Activated T-cell treated with anti-CD3 and anti-CD28 coated beads, Interleukin-2, amount 50 U/mL, for 24 hours (primary cell): ENCODE results near the gene GADD45B.
A peak's percentile ranks its signal among the peaks of the same experiment; 100 is the strongest.
"Not testable (repeated sequence)": the region's sequence is repeated elsewhere in the genome, so short reads cannot be mapped to it uniquely, and the experiment has no call there.

Experiments
- DNase-seq: peaks from one replicate; pipeline ENCODE4 v3.0.0-alpha.2; 2020
- H3K27ac Mint-ChIP-seq: 2 replicates; pipeline ENCODE4 v1.8.0; 2020; ENCODE audit warnings: mild to moderate bottlenecking, mixed read lengths
- H3K27me3 Mint-ChIP-seq: 2 replicates; pipeline ENCODE4 v1.8.0; 2020; ENCODE audit warnings: mixed read lengths
- H3K36me3 Mint-ChIP-seq: 2 replicates; pipeline ENCODE4 v1.8.0; 2020; ENCODE audit warnings: low read depth, mixed read lengths
- H3K4me1 Mint-ChIP-seq: 2 replicates; pipeline ENCODE4 v1.8.0; 2020; ENCODE audit warnings: low read depth, mixed read lengths
- H3K4me3 Mint-ChIP-seq: 2 replicates; pipeline ENCODE4 v1.8.0; 2020; ENCODE audit warnings: mild to moderate bottlenecking, moderate library complexity, mixed read lengths
- H3K9me3 Mint-ChIP-seq: 2 replicates; pipeline ENCODE4 v1.8.0; 2020; ENCODE audit warnings: mixed read lengths

The GADD45B gene

DNA sequence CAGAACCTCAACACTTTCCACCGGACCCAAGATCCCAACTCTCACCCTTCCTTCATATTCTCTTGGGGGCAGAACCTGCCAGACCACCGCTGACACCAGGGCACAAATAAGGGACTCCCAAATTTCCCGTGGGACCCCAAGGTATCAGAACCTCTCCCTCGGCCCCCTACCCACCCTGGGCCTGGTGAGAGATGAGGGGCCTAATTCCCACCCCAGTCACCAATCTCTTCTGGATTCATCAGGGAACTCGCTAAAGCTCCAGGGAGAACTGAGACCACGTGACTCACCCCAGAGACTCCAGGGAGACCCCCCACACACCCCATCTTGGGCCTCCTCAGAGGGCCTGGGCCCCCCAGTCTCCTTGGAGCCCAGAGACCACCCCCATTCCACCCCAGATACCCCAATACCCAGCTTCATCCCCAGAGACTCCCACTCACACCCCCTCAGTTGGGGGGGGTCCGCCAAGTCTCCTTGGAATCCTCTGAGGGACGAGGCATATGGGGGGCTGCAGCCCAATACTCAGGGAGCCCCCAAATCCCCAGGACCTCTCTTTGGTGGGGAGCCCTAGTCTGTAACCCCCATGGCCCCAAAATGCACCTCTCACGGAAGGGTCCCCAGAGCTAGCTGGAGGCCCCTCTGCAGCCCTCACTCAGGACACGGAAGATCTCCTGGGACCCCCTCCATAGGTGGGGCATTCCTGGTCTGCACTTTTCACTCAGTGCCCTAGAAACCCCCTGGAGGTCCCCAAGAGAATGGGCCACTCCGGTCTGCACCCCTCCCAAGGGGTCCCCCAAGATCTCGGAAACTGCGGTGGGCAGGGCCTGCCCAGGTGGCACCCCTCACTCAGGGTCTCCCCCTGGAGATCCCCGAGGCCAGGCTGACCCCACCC is 20.7 kb upstream of the GADD45B start:
- Mint-ChIP-seq H3K27me3 (no peaks in the 10 kb centered on the region), H3K36me3 (peaks cover 37% of the 10 kb centered on the region), H3K4me1 (peaks cover 29% of the 10 kb centered on the region), H3K9me3 (no peaks in the 10 kb centered on the region), H3K27ac (peak overlapping the region; percentile 91), H3K4me3 (peak overlapping the region; percentile 86)
- no peak for DNase-seq

- Mint-ChIP-seq H3K4me1 (peaks cover 29% of the 10 kb centered on the region), H3K27me3 (no peaks in the 10 kb centered on the region), H3K27ac (peak overlapping the region; percentile 91), H3K9me3 (no peaks in the 10 kb centered on the region), H3K36me3 (peaks cover 31% of the 10 kb centered on the region), H3K4me3 (peak overlapping the region; percentile 86)
- DNase-seq: peak; percentile 69
These were observed 19.9 kb upstream of the GADD45B start for GRCh38 chr19:2455851-2456570.

- no peak for DNase-seq
- Mint-ChIP-seq H3K4me1 (peaks cover 36% of the 10 kb centered on the region), H3K9me3 (no peaks in the 10 kb centered on the region), H3K27ac (peak overlapping the region; percentile 94), H3K27me3 (no peaks in the 10 kb centered on the region), H3K4me3 (peak overlapping the region; percentile 84), H3K36me3 (peaks cover 20% of the 10 kb centered on the region)
These were observed 18.4 kb upstream of the GADD45B start for GRCh38 chr19:2457394-2458037.

GRCh38 chr19:2458054-2458453 is 17.9 kb upstream of the GADD45B start:
- no peak overlapping the region for H3K27ac Mint-ChIP-seq
- H3K36me3 Mint-ChIP-seq: peaks cover 18% of the 10 kb centered on the region
- no peaks in the 10 kb centered on the region for H3K9me3 Mint-ChIP-seq
- peaks cover 34% of the 10 kb centered on the region for H3K4me1 Mint-ChIP-seq
- H3K4me3 Mint-ChIP-seq: no peak overlapping the region
- DNase-seq: no peak
- no peaks in the 10 kb centered on the region for H3K27me3 Mint-ChIP-seq

DNA sequence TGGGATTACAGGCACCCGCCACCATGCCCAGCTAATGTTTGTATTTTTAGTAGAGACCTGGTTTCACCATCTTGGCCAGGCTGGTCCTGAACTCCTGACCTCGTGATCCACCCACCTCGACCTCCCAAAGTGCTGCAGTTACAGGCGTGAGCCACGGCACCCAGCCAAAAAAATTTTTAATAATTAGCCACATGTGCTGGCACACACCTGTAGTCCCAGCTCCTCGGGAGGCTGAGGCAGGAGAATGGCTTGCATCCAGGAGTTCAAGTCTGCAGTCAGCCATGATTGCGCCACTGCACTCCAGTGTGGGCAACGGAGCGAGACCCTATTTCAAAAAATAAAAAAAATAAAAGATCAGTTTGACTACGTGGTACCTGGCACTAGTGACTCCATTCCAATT is 17.2 kb upstream of the GADD45B start:
- H3K9me3 Mint-ChIP-seq, H3K27ac Mint-ChIP-seq: not testable (repeated sequence)
- peaks cover 30% of the 10 kb centered on the region for H3K4me1 Mint-ChIP-seq

DNA sequence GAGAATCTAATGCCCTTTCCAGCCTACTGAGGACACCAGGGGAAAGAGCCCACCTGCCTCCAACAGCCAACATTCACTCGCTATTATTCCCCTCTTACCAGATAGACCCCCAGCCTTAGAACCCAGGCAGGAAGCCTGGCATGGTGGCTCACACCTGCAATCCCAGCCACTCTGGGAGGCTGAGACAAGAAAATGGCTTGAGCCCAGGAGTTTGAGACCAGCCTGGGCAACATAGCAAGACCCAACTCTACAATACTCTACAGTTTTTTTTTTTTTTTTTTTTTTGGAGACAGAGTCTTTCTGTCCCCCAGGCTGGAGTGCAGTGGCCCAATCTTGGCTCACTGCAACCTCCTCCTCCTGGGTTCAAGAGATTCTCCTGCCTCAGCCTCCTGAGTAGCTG is 15.7 kb upstream of the GADD45B start:
- peaks cover 4% of the 10 kb centered on the region for H3K36me3 Mint-ChIP-seq
- no peak overlapping the region for H3K27ac Mint-ChIP-seq
- H3K9me3 Mint-ChIP-seq: no peaks in the 10 kb centered on the region
- no peak for DNase-seq
- H3K27me3 Mint-ChIP-seq: no peaks in the 10 kb centered on the region
- peaks cover 20% of the 10 kb centered on the region for H3K4me1 Mint-ChIP-seq
- no peak overlapping the region for H3K4me3 Mint-ChIP-seq

More for the DNA sequence above, 17.2 kb upstream of the GADD45B start:
- DNase-seq, H3K4me3 Mint-ChIP-seq, H3K27me3 Mint-ChIP-seq: not testable (repeated sequence)
- peaks cover 14% of the 10 kb centered on the region for H3K36me3 Mint-ChIP-seq

GRCh38 chr19:2461751-2462634 is 13.9 kb upstream of the GADD45B start:
- H3K27me3 Mint-ChIP-seq: no peaks in the 10 kb centered on the region
- H3K36me3 Mint-ChIP-seq: peaks cover 3% of the 10 kb centered on the region
- H3K27ac Mint-ChIP-seq: peak overlapping the region; percentile 83
- H3K4me3 Mint-ChIP-seq: peak overlapping the region; percentile 87
- no peaks in the 10 kb centered on the region for H3K9me3 Mint-ChIP-seq
- peak; percentile 83 for DNase-seq
- peaks cover 16% of the 10 kb centered on the region for H3K4me1 Mint-ChIP-seq

GRCh38 chr19:2462635-2463421 is 13.1 kb upstream of the GADD45B start:
- no peak for DNase-seq
- Mint-ChIP-seq H3K27me3 (no peaks in the 10 kb centered on the region), H3K4me3 (peak overlapping the region; percentile 87), H3K4me1 (peaks cover 11% of the 10 kb centered on the region), H3K9me3 (no peaks in the 10 kb centered on the region), H3K36me3 (no peaks in the 10 kb centered on the region), H3K27ac (peak overlapping the region; percentile 5)

DNA sequence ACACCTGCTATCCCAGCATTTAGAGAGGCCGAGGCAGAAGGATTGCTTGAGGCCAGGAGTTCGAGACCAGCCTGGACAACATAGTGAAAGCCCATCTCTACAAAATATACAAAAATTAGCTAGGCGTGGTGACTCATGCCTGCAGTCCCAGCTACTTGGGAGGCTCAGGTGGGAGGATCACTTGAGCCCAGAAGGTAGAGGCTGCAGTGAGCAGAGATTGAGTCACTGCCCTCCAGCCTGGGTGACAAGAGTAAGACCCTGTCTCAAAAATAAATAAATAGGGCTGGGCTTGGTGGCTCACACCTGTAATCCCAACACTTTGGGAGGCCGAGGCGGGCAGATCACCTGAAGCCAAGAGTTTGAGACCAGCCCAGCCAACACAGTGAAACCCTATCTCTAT is 12.2 kb upstream of the GADD45B start:
- not testable (repeated sequence) for H3K27ac Mint-ChIP-seq, H3K27me3 Mint-ChIP-seq, DNase-seq, H3K9me3 Mint-ChIP-seq, H3K36me3 Mint-ChIP-seq
- H3K4me3 Mint-ChIP-seq: peak overlapping the region; percentile 43
- H3K4me1 Mint-ChIP-seq: peaks cover 11% of the 10 kb centered on the region

DNA sequence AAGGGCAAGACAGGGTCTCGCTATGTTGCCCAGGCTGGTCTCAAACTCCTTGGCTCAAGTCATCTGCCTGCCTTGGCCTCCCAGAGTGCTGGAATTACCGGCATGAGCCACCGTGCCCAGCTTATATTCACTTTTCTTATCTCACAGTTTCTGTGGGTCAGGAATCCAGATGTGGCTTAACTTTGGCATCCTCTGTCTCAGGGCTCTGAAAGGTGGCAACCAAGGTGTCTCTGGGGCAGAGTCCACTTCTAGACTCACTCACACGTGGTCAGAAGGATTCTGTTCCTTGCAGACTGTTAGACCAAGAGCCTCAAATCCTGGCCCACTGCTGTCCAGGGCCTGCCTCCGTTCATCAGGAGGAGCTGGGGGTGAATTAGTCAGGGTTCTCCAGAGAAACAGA is 11.5 kb upstream of the GADD45B start:
- Mint-ChIP-seq H3K9me3 (no peaks in the 10 kb centered on the region), H3K36me3 (no peaks in the 10 kb centered on the region), H3K27ac (no peak overlapping the region), H3K4me3 (no peak overlapping the region), H3K27me3 (no peaks in the 10 kb centered on the region), H3K4me1 (peaks cover 16% of the 10 kb centered on the region)
- no peak for DNase-seq

DNA sequence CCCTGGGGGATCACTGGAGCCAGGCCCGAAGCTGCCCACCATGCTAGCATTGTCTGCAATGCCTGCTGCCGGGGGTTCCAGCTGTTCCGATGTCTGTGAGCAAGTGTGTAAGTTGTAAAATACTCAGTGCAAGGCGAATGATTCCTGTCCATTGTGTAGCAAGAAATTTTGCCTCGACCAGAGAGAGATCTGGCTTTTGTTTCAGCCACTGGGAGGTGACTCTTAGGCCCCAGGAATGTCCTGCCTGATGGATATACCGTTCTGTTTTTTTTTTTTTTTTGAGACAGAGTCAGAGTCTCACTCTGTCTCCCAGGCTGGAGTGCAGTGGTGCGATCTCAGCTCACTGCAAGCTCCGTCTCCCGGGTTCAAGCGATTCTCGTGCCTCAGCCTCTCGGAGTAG is 7.3 kb upstream of the GADD45B start:
- H3K27ac Mint-ChIP-seq: no peak overlapping the region
- H3K4me1 Mint-ChIP-seq: peaks cover 12% of the 10 kb centered on the region
- no peak for DNase-seq
- no peaks in the 10 kb centered on the region for H3K9me3 Mint-ChIP-seq
- no peaks in the 10 kb centered on the region for H3K27me3 Mint-ChIP-seq
- no peaks in the 10 kb centered on the region for H3K36me3 Mint-ChIP-seq
- no peak overlapping the region for H3K4me3 Mint-ChIP-seq

- no peaks in the 10 kb centered on the region for H3K27me3 Mint-ChIP-seq
- H3K27ac Mint-ChIP-seq: peak overlapping the region; percentile 77
- no peaks in the 10 kb centered on the region for H3K36me3 Mint-ChIP-seq
- H3K9me3 Mint-ChIP-seq: no peaks in the 10 kb centered on the region
- no peak overlapping the region for H3K4me3 Mint-ChIP-seq
- peak; percentile 55 for DNase-seq
- peaks cover 15% of the 10 kb centered on the region for H3K4me1 Mint-ChIP-seq
These were observed 6.6 kb upstream of the GADD45B start for GRCh38 chr19:2469102-2469914.

DNA sequence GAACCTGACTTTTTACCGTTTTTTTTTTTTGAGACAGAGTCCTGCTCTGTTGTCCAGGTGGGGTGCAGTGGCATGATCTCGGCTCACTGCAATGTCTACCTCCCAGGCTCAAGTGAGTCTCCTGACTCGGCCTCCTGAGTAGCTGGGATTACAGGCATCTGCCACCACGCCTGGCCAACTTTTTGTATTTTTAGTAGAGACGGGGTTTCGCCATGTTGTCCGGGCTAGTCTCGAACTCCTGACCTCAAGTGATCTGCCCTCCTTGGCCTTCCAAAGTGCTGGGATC is 6.1 kb upstream of the GADD45B start:
- not testable (repeated sequence) for H3K36me3 Mint-ChIP-seq, H3K9me3 Mint-ChIP-seq, H3K27me3 Mint-ChIP-seq, DNase-seq, H3K4me3 Mint-ChIP-seq
- Mint-ChIP-seq H3K27ac (peak overlapping the region; percentile 77), H3K4me1 (peaks cover 16% of the 10 kb centered on the region)
